T-helper 2 cell (primary cell): Measurements from ENCODE around the gene RAP1GAP2.

Experiments used
- DNase-seq, 5 experiments: peaks; one replicate each; pipeline versions ENCODE4 v3.0.0 to v3.0.0-alpha.2; 2012 to 2022

Gene RAP1GAP2

DNA sequence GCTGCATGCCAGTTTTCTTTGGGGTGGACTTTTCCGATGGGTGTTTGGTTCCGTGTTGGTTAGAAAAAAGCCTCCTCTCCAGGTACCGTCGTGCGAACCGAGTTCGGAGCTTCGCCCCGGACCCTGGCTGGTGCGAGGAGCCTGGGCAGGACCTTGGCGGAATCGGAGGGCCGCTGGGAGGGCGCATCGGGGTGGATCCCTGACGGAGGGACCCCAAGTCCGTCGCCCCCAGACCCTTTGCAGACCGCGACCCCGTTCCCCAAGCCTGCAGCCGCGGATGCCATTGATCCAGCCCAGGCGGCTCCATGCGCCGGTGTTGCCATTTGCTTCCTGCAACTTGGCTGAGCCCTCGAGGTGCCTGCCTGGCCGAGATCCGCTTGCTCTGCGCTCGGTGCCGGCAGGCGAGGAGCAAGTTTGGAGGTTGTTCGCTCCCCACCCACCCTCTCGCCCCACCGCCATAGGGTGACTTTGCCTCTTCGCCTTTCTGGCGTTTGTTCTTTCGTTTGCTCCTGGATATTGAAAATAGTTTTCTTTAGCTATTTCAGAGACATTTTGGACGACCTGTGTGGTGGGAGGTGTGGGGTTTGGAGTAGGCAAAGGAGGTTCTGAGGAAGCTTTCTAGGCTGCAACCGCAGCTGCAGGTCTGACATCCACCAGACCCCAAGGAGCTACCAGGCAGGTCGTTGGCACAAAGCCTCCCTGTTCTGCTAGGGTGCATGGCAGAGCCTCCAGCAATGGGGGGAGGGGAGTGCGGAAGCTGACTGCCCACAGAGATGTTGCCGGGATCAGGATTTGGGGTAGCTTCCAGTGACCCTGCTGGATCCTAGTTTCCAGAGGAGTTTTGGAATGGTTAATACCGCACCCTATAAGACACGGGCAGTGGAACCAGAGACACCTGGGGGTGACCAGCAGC lies 58.2 kb downstream of the RAP1GAP2 start:
- no peak for DNase-seq

DNA sequence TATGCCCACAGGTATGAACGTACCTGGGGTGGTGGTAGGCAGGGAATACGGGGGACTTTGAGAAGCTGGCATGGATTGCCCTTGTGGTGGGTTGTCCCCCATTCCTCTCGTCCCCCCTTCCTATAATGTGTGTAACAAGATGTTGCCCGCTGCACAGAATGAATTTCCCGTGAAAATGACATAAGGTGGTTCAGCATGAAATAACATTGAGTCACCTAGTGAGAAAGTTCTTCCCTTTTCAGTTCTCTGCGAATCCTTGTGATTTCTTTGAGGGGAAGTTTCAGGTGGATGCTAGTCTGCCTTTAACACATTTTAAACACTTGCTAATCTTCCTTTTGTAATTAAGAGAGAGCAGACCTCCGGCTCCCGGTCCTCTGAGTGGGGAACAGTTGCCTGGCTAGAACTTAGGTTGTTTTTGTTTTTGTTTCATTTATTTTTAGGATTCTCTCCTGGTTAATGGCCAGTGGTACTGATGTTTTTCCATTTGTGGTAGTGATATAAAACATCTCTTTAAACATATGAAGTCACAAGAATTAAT lies 58.9 kb downstream of the RAP1GAP2 start:
- DNase-seq: no peak

GRCh38 chr17:2856727-2857126 lies 60.5 kb downstream of the RAP1GAP2 start:
- no peak for DNase-seq

DNA sequence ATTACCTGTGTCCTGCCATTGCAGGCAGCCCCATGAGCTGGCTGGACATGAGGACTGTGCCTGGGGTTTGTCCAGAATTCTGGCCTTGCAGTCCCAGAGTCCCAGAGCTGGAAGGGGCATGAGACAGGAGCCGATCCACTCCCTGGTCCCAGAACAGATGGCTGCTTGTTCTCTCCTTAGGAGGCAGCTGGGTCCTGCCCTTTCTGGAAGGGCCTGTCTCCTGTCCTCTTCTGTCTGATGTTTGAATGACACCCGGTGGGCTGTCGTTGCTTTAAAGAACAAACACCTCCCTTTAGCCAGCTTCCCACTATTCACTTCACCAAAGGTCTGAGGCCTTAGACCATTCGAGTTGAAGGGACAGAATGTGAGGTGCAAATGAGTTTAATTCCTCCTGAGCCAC lies 63.8 kb downstream of the RAP1GAP2 start:
- DNase-seq: no peak

GRCh38 chr17:2860883-2861282 lies 64.6 kb downstream of the RAP1GAP2 start:
- DNase-seq: no peak

GRCh38 chr17:2862197-2862596 lies 66.0 kb downstream of the RAP1GAP2 start:
- no peak for DNase-seq

GRCh38 chr17:2863204-2863603 lies 67.0 kb downstream of the RAP1GAP2 start:
- no peak for DNase-seq

DNA sequence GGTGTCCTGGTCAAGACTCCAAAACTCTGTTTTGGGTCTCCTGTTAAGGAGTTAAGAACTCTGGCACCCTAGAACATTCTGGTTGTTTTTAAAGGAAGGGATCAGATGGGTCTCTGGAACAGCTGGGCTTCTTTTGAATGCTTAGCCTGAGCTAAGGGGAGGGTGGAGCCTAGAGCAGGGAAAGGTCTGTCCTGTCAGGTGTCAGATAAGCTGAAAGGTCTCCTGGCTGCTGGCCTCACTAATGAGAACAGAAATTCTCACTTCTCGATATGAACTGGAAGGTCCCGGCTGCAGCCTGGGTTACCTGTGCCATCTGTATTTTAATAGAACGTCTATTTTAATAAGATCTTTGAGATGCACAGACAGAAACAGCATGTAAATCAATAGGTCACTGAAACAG lies 69.0 kb downstream of the RAP1GAP2 start:
- DNase-seq: no peak

- DNase-seq: no peak
These were observed 71.5 kb downstream of the RAP1GAP2 start for GRCh38 chr17:2867441-2868424.

- DNase-seq: no peak
These were observed 73.4 kb downstream of the RAP1GAP2 start for GRCh38 chr17:2869604-2870003.

DNA sequence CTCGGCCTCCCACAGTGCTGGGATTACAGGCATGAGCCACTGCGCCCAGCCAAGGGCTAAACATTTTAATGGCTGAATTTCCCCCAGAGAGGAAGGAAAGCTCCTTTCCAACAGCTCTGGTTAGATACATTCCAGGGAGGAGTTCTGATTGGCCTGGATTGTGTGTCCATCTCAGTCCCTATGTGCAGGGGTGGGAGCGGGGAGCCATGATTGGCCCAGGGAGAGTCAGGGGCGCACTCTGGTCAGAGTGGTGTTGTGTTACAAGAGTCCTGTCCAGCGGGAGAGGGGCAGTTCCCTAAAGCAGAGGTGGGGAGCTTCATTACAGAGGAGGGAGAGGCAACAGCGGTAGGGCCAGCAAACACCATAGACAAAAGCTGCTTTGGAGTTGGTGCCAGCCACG lies 75.0 kb downstream of the RAP1GAP2 start:
- DNase-seq: no peak

DNA sequence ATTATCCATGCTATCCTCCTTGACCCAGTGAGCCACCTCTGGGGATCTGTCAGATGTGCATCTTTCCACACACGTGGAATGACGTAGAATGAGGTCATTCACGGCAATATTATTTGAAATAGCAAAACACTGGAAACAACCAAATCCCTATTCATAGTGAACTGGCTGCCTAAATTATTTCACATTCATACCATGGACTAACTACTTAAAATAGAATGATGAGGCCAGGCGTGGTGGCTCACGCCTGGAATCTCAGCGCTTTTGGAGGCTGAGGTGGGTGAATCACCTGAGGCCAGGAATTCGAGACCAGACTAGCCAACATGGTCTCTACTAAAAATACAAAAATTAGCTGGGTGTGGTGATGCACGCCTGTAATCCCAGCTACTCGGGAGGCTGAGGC lies 75.5 kb downstream of the RAP1GAP2 start:
- DNase-seq: no peak

- no peak for DNase-seq
These were observed 76.0 kb downstream of the RAP1GAP2 start for GRCh38 chr17:2872282-2872681.

DNA sequence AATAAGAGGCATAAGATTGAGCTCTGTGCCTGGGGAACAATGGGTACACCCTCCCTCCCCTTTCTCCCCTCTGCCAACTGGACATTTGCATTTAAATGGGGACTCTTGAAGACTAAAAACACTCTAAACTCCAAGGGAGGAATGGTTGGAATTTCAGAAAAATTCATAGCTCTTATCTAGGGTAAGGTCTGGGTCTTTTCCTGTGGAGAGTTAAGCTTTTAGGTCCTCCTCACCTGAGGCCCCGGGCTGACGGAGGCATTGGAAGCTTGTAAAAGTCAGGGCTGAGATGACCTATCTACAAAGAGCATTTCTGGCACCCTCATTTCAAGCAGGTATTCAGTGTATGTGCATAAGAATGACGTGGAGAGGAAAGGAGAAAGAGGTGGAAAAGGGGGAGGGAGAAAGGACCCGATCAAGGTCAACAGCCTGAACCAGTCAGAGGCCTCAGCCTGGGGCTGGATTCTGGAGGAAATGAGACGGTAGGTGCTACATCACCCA lies 78.0 kb downstream of the RAP1GAP2 start:
- no peak for DNase-seq

- no peak for DNase-seq
These were observed 79.4 kb downstream of the RAP1GAP2 start for GRCh38 chr17:2875608-2876007.

- no peak for DNase-seq
These were observed 80.2 kb downstream of the RAP1GAP2 start for GRCh38 chr17:2876467-2876866.

GRCh38 chr17:2878751-2879254 lies 82.6 kb downstream of the RAP1GAP2 start:
- DNase-seq: no peak

GRCh38 chr17:2880050-2880449 lies 83.8 kb downstream of the RAP1GAP2 start:
- no peak for DNase-seq

GRCh38 chr17:2881295-2881694 lies 85.1 kb downstream of the RAP1GAP2 start:
- no peak for DNase-seq

GRCh38 chr17:2883544-2884213 lies 87.4 kb downstream of the RAP1GAP2 start:
- DNase-seq: no peak

DNA sequence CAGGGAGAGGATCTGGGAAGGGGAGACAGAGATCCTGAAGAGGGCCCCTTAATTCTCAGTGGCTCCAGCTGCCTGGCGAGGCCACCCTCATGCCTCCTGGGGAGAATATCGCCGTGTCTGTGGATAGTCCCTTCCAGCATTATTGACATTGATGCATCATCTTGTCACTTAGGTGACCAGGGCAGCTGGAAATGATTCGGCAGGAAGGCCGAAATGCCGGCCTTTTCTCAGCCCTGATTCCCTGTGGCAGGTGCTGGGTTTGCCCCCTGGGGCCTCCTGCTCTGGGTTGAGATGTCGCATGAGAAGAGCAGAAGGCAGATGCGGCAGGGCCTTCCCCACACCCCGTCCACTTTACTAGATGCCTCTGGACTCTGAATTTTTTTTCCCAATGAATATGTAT lies 89.5 kb downstream of the RAP1GAP2 start:
- DNase-seq: no peak

- no peak for DNase-seq
These were observed 92.1 kb downstream of the RAP1GAP2 start for GRCh38 chr17:2888326-2888725.
